HG02938 (cell line): Measurements from ENCODE around the gene PTDSS2.

Experiments used
- ATAC-seq: cut with Tn5 transposase; IDR thresholded peaks from one replicate; pipeline ENCODE4 v1.9.1; 2021; ENCODE audit warnings: mild to moderate bottlenecking, moderate library complexity; ENCODE audit not compliant: unreplicated experiment

Gene PTDSS2

GRCh38 chr11:528166-528814 lies 78.2 kb downstream of the PTDSS2 start:
- ATAC-seq = no peak

GRCh38 chr11:528815-529727 lies 79.0 kb downstream of the PTDSS2 start:
- ATAC-seq = no peak

- no peak for ATAC-seq
Measured at GRCh38 chr11:529728-530411, 79.8 kb downstream of the PTDSS2 start.

- ATAC-seq = no peak
Measured at GRCh38 chr11:530960-531831, 81.1 kb downstream of the PTDSS2 start.

GRCh38 chr11:531919-532526 lies 81.9 kb downstream of the PTDSS2 start:
- ATAC-seq = no peak

- ATAC-seq = no peak
Measured at GRCh38 chr11:532527-532985, 82.5 kb downstream of the PTDSS2 start.

GRCh38 chr11:532986-533585 lies 83.0 kb downstream of the PTDSS2 start:
- no peak for ATAC-seq

- ATAC-seq = no peak
Measured at GRCh38 chr11:533586-534395, 83.7 kb downstream of the PTDSS2 start.

GRCh38 chr11:534396-535209 lies 84.5 kb downstream of the PTDSS2 start:
- no peak for ATAC-seq

- no peak for ATAC-seq
Measured at GRCh38 chr11:535210-535518, 85.1 kb downstream of the PTDSS2 start.

GRCh38 chr11:535519-536454 lies 85.7 kb downstream of the PTDSS2 start, which contains the start of gene HRAS:
TSS of gene HRAS (minus strand) at chr11:535576.
- peak; percentile 65 for ATAC-seq

GRCh38 chr11:536841-537621 lies 87.0 kb downstream of the PTDSS2 start, which contains the start of gene LRRC56:
TSS of gene LRRC56 (plus strand) at chr11:537527. CDS start at chr11:540685, 3,158 bp downstream.
- ATAC-seq = peak; percentile 52

GRCh38 chr11:537622-538430 lies 87.7 kb downstream of the PTDSS2 start:
- no peak for ATAC-seq

- no peak for ATAC-seq
Measured at GRCh38 chr11:538431-539051, 88.5 kb downstream of the PTDSS2 start.

- ATAC-seq = no peak
Measured at GRCh38 chr11:539971-540481, 89.9 kb downstream of the PTDSS2 start.
